AG09319 (cell line): Measurements from ENCODE around the gene MRPS25.

ENCODE experiments used
- DNase-seq: peaks from one replicate; pipeline ENCODE4 v3.0.0-alpha.2; 2010; ENCODE audit warnings: low read depth; ENCODE audit errors: extremely low read depth
- TF ChIP-seq, protein P1 (sequence below): IDR thresholded peaks from 2 replicates; pipeline ENCODE4 v1.5.1; 2011; ENCODE audit warnings: low read depth, mild to moderate bottlenecking, inconsistent platforms, low read length, moderate library complexity

Gene MRPS25

DNA sequence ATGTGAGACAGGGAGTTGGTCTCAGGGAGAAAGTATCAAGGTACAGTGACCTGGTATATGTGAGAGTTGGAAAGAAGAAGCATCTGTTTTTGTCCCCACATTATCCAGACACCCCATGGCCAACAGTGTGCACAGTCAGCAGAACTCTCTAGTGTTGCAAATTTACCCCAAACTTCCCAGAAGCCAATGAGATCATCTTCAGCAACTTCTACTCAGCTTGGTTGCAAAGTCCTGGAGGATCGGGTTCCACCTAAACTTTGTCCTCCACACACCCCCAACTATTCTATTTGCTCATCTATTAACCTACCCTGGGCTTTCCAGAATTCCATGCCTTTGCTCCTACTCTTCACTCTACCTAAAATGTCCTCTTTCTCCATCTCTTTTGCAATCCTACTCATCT is 18.1 kb upstream of the MRPS25 start:
- TF ChIP-seq, protein P1, sequence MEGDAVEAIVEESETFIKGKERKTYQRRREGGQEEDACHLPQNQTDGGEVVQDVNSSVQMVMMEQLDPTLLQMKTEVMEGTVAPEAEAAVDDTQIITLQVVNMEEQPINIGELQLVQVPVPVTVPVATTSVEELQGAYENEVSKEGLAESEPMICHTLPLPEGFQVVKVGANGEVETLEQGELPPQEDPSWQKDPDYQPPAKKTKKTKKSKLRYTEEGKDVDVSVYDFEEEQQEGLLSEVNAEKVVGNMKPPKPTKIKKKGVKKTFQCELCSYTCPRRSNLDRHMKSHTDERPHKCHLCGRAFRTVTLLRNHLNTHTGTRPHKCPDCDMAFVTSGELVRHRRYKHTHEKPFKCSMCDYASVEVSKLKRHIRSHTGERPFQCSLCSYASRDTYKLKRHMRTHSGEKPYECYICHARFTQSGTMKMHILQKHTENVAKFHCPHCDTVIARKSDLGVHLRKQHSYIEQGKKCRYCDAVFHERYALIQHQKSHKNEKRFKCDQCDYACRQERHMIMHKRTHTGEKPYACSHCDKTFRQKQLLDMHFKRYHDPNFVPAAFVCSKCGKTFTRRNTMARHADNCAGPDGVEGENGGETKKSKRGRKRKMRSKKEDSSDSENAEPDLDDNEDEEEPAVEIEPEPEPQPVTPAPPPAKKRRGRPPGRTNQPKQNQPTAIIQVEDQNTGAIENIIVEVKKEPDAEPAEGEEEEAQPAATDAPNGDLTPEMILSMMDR: no peak
- DNase-seq: no peak

DNA sequence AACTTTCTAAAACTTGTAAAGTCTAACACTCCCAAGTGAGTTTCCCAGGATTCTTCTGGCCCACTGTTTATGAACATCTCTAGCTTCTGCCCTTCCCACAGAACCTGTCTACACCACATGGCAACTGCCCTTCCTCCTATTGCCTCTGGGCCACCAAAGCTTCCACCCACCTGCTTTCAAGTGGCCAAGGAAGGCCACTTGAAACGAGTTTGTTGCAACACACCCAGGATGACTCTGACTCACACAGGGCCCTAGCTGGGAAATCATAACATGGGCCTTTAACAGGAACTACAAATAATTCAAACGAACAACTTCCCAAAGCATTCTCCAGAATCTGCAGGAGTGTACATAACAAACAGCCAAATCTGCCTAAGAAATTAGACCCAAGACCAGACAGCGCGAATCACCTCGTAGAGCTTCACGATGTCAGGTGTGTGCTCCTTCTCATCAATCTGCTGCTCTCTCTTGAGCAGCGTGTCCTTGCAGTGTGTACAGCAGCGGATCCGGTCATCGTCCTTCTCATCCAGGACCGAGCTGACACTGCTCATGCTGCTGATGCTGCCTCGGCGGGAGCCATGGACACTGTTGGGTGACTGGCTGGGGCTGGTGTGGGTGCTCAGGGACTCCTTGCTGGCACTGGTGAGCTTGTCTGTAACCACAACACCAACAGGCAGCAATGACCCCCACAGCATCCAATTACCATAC is 17.0 kb upstream of the MRPS25 start:
- TF ChIP-seq, protein P1: no peak
- DNase-seq: no peak

DNA sequence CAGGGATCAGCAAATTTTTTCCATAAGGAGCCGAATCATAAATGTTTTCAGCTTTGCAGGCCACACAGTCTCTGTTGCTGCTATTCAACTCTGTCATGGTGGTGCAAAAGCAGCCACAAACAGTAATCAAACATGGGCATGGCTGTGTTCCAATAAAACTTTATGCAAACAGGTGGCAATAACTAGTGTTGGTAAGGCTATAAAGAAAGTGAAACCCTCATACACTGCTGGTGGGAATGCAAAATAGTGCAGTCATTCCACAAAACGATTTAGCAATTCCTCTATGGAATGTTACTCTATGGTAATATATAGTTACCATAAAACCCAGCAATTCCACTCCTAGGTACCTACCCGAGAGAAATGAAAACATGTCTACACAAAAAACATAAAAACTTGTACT is 14.0 kb upstream of the MRPS25 start:
- TF ChIP-seq, protein P1: no peak
- no peak for DNase-seq

DNA sequence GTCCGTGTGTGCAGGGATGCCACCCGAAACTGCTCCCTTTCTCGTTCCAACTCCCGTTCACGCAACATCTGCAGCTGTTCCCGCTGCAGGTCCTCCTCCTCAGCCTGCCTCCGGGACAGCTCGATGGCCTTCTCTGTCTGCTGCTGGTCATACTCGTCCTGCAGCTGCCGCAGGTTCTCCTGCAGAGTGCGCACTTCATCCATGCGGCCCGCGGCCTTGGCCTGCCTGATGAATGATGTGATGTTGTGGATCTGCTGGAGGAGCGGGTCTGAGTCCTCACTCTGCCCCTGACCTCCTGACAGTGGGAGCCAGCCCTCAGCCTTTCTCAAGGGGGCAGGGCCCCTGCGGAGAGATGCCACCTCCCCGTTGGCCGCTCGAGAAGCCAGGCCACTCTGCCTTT is 9.4 kb upstream of the MRPS25 start:
- TF ChIP-seq, protein P1: no peak
- no peak for DNase-seq

DNA sequence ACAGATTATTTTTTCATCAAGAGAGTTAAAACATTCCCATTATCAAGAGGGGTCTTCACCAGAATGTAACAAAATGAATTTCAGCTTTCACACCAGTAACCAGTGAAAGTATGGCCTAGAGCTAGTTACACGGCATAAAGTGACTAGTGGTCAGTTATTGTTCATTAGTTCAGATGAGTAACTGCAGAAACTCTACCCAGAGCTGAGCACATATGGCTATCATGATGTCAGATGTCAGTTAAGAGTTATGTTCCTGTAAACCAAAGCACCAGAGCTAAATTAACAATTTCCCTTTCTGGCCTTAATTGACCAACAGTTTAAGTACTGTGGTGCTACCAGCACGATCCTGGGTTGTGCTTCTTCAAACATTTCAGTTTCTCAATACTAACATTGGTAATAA is 6.6 kb upstream of the MRPS25 start:
- DNase-seq: no peak
- TF ChIP-seq, protein P1: no peak

DNA sequence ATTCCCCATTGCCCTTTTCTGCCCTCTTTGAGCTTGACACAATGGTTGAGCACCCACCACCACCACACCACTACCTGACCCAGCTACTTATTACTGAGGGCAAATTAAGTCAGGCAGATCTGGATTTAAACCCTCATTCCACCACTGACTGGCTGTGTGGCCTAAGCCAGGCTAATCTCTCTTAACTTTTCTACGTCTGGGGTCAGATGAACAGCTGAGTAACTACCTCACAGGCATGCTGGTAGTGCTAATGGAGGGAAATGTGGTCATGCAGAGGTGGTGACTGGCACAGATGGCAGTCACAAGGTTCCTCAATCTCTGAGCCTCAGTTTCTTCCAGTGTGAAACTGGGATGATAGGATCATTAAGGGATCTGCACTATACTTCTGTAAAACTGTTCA is 4.3 kb upstream of the MRPS25 start:
- DNase-seq: no peak
- TF ChIP-seq, protein P1: no peak

DNA sequence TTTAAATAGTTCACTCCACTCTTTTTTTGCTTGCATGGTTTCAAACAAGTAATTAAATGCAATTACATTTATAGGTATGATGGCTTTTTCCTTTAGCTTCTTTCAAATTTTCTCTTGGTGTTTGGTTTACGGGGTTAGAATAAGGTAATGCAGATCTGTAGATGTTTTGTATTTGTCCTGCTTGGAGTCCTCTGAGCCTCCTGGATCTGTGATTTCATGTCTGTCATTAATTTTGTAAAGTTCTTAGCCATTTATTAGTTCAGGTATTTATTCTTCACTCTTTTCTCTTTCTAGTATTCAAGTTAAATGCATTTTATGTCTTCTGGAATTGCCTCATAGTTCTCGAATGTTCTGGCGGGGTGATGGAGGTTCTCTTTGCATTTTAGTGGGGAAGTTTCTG is 1.4 kb upstream of the MRPS25 start:
- TF ChIP-seq, protein P1: no peak
- no peak for DNase-seq
